HepG2 (cell line): ENCODE measurements around the gene ERMAP.
"Not testable (repeated sequence)": the region's sequence is repeated elsewhere in the genome, so short reads cannot be mapped to it uniquely, and the experiment has no call there.

Experiments used
- TAF1 ChIP-seq: sonication (generic); formaldehyde crosslinking; IDR thresholded peaks from 2 replicates; pipeline ENCODE4 v1.4.0; 2020; ENCODE audit warnings: missing genetic modification reagents
- USF2 ChIP-seq, 2 experiments: sonication (generic) in 1 of 2; formaldehyde crosslinking in 1 of 2; IDR thresholded peaks; 2 replicates each; pipeline versions ENCODE4 v1.5.1 to v1.6.1; 2011 to 2020; ENCODE audit warnings: borderline replicate concordance in 1 of 2, low read depth in 1 of 2, low read length in 1 of 2, mild to moderate bottlenecking in 1 of 2, missing genetic modification reagents in 1 of 2, moderate library complexity in 1 of 2
- ZFP41 ChIP-seq: sonication (generic); formaldehyde crosslinking; IDR thresholded peaks from 2 replicates; pipeline ENCODE4 v1.4.0; 2020; ENCODE audit warnings: mild to moderate bottlenecking, missing genetic modification reagents, borderline replicate concordance

GRCh38 chr1:42873108-42873507, 56.2 kb downstream of the ERMAP start:
- not testable (repeated sequence) for TF ChIP-seq TAF1 (CRISPR knock-in tag); USF2 (IDR thresholded peaks at IDR 0.05; ENCODE audit: low read depth, low read length); USF2 (CRISPR knock-in tag; IDR thresholded peaks at IDR 0.05; ENCODE audit: borderline replicate concordance); ZFP41 (CRISPR knock-in tag)
